SK-N-SH (cell line): ENCODE results near the gene LLGL1. TPM values are rescaled to one million over a fixed set of nuclear protein-coding genes. Genes with fewer than 3 reads are reported as not detected.
A peak's percentile ranks its signal among the peaks of the same experiment; 100 is the strongest.

Source experiments
- CTCF ChIA-PET: fragments of 300-600, 350-600 bp; formaldehyde crosslinking; extraction: SDS; loops from one replicate; lab custom pipeline; 2021; lab: Yijun Ruan, JAX
- POLR2A ChIA-PET: fragments of 350-600 bp; sonication (Branson Sonifier 250); formaldehyde crosslinking; extraction: SDS; loops from one replicate; lab custom pipeline; 2020; ENCODE audit warnings: antibody characterized with exemption, inconsistent platforms; lab: Yijun Ruan, JAX
- DNase-seq: peaks from one replicate; pipeline ENCODE4 v3.0.0; 2012
- H2AFZ ChIP-seq: fragments of 200-600 bp; sonication (generic); 2 replicates; pipeline ENCODE4 v1.8.1; 2016; ENCODE audit warnings: antibody characterized with exemption, mild to moderate bottlenecking, low read depth
- H3F3A ChIP-seq: fragments of 200-600 bp; sonication (generic); replicated peaks from 2 replicates; pipeline ENCODE3; 2016; ENCODE audit warnings: antibody characterized with exemption, mild to moderate bottlenecking; ENCODE audit not compliant: insufficient read depth
- H3K27ac ChIP-seq, 2 experiments: fragments of 200-500 bp in 1 of 2; fragments of 200-600 bp in 1 of 2; sonication (Bioruptor generic) in 1 of 2; sonication (generic), shearing (Covaris generic) in 1 of 2; 2 replicates each; pipeline versions ENCODE4 v1.5.1 to v1.6.1; 2014 to 2016; ENCODE audit warnings: low read depth in 2 of 2, inconsistent platforms in 1 of 2, low read length in 1 of 2, mild to moderate bottlenecking in 1 of 2, mixed read lengths in 1 of 2
- H3K27me3 ChIP-seq: fragments of 200-600 bp; sonication (generic), shearing (Covaris generic); 2 replicates; pipeline ENCODE4 v1.6.1; 2016; ENCODE audit warnings: mixed run types; ENCODE audit not compliant: insufficient read depth
- H3K36me3 ChIP-seq, 2 experiments: fragments of 200-500 bp in 1 of 2; fragments of 200-600 bp in 1 of 2; sonication (Bioruptor generic) in 1 of 2; sonication (generic) in 1 of 2; replicated peaks in 1 of 2; 2 replicates each; pipeline versions ENCODE3 to v1.5.1; 2014 to 2016; ENCODE audit warnings: low read length in 1 of 2, mild to moderate bottlenecking in 1 of 2; ENCODE audit not compliant: insufficient read depth in 2 of 2, control insufficient read depth in 1 of 2
- H3K4me1 ChIP-seq, 2 experiments: fragments of 200-500 bp in 1 of 2; fragments of 200-600 bp in 1 of 2; sonication (Bioruptor generic) in 1 of 2; sonication (generic), shearing (Covaris generic) in 1 of 2; 2 replicates each; pipeline versions ENCODE4 v1.5.1 to v1.6.1; 2014 to 2016; ENCODE audit warnings: low read depth in 1 of 2, low read length in 1 of 2, mixed run types in 1 of 2; ENCODE audit not compliant: insufficient read depth in 2 of 2, control insufficient read depth in 1 of 2
- H3K4me2 ChIP-seq: fragments of 200-600 bp; sonication (generic), shearing (Covaris generic); 2 replicates; pipeline ENCODE4 v1.6.1; 2017; ENCODE audit warnings: mixed run types
- H3K4me3 ChIP-seq, 2 experiments: fragments of 200-500 bp in 1 of 2; fragments of 200-600 bp in 1 of 2; sonication (Bioruptor generic) in 1 of 2; sonication (generic), shearing (Covaris generic) in 1 of 2; 2 replicates each; pipeline versions ENCODE4 v1.5.1 to v1.8.1; 2014 to 2016; ENCODE audit warnings: low read depth in 2 of 2, inconsistent platforms in 1 of 2, low read length in 1 of 2, mild to moderate bottlenecking in 1 of 2, mixed read lengths in 1 of 2, moderate library complexity in 1 of 2
- H3K79me2 ChIP-seq: fragments of 200-600 bp; sonication (generic); 2 replicates; pipeline ENCODE4 v1.8.1; 2017; ENCODE audit warnings: mild to moderate bottlenecking; ENCODE audit not compliant: insufficient read depth
- H3K9ac ChIP-seq: fragments of 200-600 bp; sonication (generic); 2 replicates; pipeline ENCODE4 v1.6.1; 2017; ENCODE audit warnings: mixed run types
- H3K9me2 ChIP-seq: fragments of 200-600 bp; sonication (generic); 2 replicates; pipeline ENCODE4 v1.6.1; 2017; ENCODE audit warnings: mixed run types
- H3K9me3 ChIP-seq: fragments of 200-600 bp; sonication (generic); 2 replicates; pipeline ENCODE4 v1.6.1; 2017; ENCODE audit warnings: mixed run types, mild to moderate bottlenecking, moderate library complexity
- H4K20me1 ChIP-seq: fragments of 200-600 bp; sonication (generic); 2 replicates; pipeline ENCODE4 v1.6.1; 2017; ENCODE audit warnings: mild to moderate bottlenecking, mixed run types; ENCODE audit not compliant: insufficient read depth
- ELF1 ChIP-seq: IDR thresholded peaks from 2 replicates; pipeline ENCODE4 v1.4.0; 2012
- EP300 ChIP-seq, 2 experiments: IDR thresholded peaks; 2 replicates each; pipeline versions ENCODE4 v1.4.0 to v1.6.1; 2012; ENCODE audit warnings: borderline replicate concordance in 1 of 2, low read depth in 1 of 2, low read length in 1 of 2
- EZH2phosphoT487 ChIP-seq: fragments of 200-600 bp; sonication (generic); IDR thresholded peaks from 2 replicates; pipeline ENCODE4 v1.6.1; 2017; ENCODE audit warnings: low read depth, mixed run types, mild to moderate bottlenecking, antibody characterized with exemption, moderate library complexity, borderline replicate concordance
- FOSL2 ChIP-seq: IDR thresholded peaks from 2 replicates; pipeline ENCODE4 v1.4.0; 2012; ENCODE audit warnings: low read depth, mild to moderate bottlenecking, moderate library complexity, borderline replicate concordance
- FOXM1 ChIP-seq: IDR thresholded peaks from 2 replicates; pipeline ENCODE4 v1.4.0; 2012; ENCODE audit warnings: low read depth, mild to moderate bottlenecking
- MXI1 ChIP-seq: IDR thresholded peaks from 2 replicates; pipeline ENCODE4 v1.6.1; 2012; ENCODE audit warnings: mild to moderate bottlenecking, low read depth, low read length, improper control_type of control experiment
- NFIC ChIP-seq: IDR thresholded peaks from 2 replicates; pipeline ENCODE4 v1.4.0; 2012; ENCODE audit warnings: borderline replicate concordance
- POLR2AphosphoS5 ChIP-seq: IDR thresholded peaks from 2 replicates; pipeline ENCODE4 v1.6.1; 2012; ENCODE audit warnings: low read depth, low read length
- RCOR1 ChIP-seq: fragments of 150-350 bp; IDR thresholded peaks from 2 replicates; pipeline ENCODE4 v1.6.1; 2017; ENCODE audit warnings: antibody characterized with exemption, low read length
- REST ChIP-seq: IDR thresholded peaks from 2 replicates; pipeline ENCODE4 v1.6.1; 2012; ENCODE audit warnings: mild to moderate bottlenecking, low read depth, low read length, moderate library complexity
- TEAD4 ChIP-seq: IDR thresholded peaks from 2 replicates; pipeline ENCODE4 v1.4.0; 2012; ENCODE audit warnings: mild to moderate bottlenecking, borderline replicate concordance; ENCODE audit not compliant: insufficient read depth
- WGBS: methylation state at CpG from one replicate; pipeline ENCODE4 v1.1.6; 2017; ENCODE audit warnings: low lambda C conversion rate; 5-methylcytosine and 5-hydroxymethylcytosine counted together
- polyA plus RNA-seq, 3 experiments: library from polyadenylated mRNA; depleted of rRNA; stranded (reverse); fragments of >200 nt; gene quantifications; 2 replicates each; pipeline ENCODE4 v1.2.3, GENCODE V29; 2012
- TF ChIP-seq, protein P1 (sequence below): IDR thresholded peaks from 2 replicates; pipeline ENCODE4 v1.4.0; 2012; ENCODE audit warnings: low read depth
- TF ChIP-seq, protein P2 (sequence below): fragments of 150-350 bp; IDR thresholded peaks from 2 replicates; pipeline ENCODE4 v1.6.1; 2016; ENCODE audit warnings: mild to moderate bottlenecking, low read depth, low read length
- TF ChIP-seq, protein P3 (sequence below): IDR thresholded peaks from 2 replicates; pipeline ENCODE4 v1.4.0; 2012; ENCODE audit warnings: low read depth, borderline replicate concordance

Gene LLGL1
- polyA plus RNA-seq, 1 of the 3 experiments (the other 2 are of a cell fraction): 31.4 TPM

DNA sequence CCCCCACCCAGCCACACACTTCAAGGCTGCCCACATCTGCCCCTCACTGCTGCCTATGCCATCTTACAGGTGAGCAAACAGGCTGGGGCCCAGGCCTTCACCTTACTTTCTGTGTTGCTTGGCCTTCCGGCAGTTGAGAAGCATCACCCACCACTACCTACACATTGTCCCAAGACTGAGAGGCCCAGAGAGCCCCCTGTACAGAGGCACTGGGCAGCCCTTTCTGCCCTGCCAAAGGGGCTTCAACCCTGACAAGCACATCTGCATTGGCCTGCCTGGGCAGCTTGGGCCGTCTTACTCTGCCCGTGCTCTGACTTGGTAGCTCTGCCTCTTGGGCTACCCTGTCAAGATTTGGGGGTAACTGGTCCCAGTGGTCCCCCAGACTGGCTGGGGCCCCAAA is 36.2 kb downstream of the LLGL1 start:
- Histone ChIP-seq H3K4me3 (peak overlapping the region; percentile 91 to 98), H4K20me1 (peaks cover 10% of the 10 kb centered on the region), H3K4me2 (peak overlapping the region; percentile 94), H3K9me3 (no peaks in the 10 kb centered on the region), H2AFZ (no peak overlapping the region), H3F3A (peaks cover 12% of the 10 kb centered on the region), H3K36me3 (peaks cover 0 to 26% of the 10 kb centered on the region in 2 experiments), H3K79me2 (peaks cover 44% of the 10 kb centered on the region), H3K9me2 (no peaks in the 10 kb centered on the region), H3K9ac (peak overlapping the region; percentile 90), H3K4me1 (peaks cover 8 to 33% of the 10 kb centered on the region in 2 experiments; a peak in 2 of 4 replicates), H3K27ac (peak overlapping the region in 1 of 2 experiments; percentile 91; a peak in 2 of 4 replicates), H3K27me3 (no peaks in the 10 kb centered on the region)
- ChIA-PET CTCF (interaction anchor here (0.6 to 1.6 kb wide), 3 partner anchors 13 to 40 kb away, joined by 3 to 4 read pairs (median 3); no protein-coding TSS in a partner anchor), POLR2A (no interaction called here)
- WGBS: 80% methylated on average over 2 of the region's 3 CpGs
- DNase-seq: no peak
- no peak for TF ChIP-seq ELF1
- no peak for TF ChIP-seq FOXM1
- TF ChIP-seq RCOR1: no peak
- TF ChIP-seq TEAD4: no peak
- no peak for TF ChIP-seq REST
- no peak for TF ChIP-seq EP300 (IDR thresholded peaks at IDR 0.05; ENCODE audit: borderline replicate concordance in 1 of 2, low read depth in 1 of 2, low read length in 1 of 2)
- no peak for TF ChIP-seq NFIC

DNA sequence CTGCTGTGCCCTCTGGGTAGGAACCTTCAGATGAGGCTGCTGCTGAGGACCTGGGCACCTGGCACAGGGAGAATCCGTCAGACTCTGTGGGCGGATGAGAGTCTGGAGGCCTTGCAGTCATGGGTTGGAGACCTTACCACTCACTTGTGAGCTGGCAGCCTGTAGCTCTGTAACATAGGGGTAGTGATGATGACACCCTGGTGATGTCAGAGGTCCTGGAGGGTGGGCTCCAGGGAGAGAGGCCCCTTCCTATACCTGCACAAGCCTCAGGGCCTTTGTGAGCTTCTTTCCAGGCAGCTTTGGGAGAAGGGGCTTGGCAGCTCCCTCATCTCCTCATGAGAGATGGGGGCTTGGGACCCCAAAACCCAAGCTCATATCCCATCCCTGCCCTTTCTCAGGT is 36.7 kb downstream of the LLGL1 start:
- H3K4me1 ChIP-seq: peaks cover 8 to 29% of the 10 kb centered on the region in 2 experiments; a peak in 2 of 4 replicates
- peaks cover 0 to 24% of the 10 kb centered on the region in 2 experiments for H3K36me3 ChIP-seq
- H3K9me3 ChIP-seq: no peaks in the 10 kb centered on the region
- no peak overlapping the region for H2AFZ ChIP-seq
- CTCF ChIA-PET: interaction anchor here (0.6 to 1.6 kb wide), 3 partner anchors 14 to 40 kb away, joined by 3 to 4 read pairs (median 3); no protein-coding TSS in a partner anchor
- H3K27ac ChIP-seq: peak overlapping the region in 1 of 2 experiments; percentile 91; a peak in 1 of 4 replicates
- H3F3A ChIP-seq: peaks cover 12% of the 10 kb centered on the region
- no peaks in the 10 kb centered on the region for H3K27me3 ChIP-seq
- no peak for TF ChIP-seq EZH2phosphoT487
- TF ChIP-seq POLR2AphosphoS5: no peak
- TF ChIP-seq, protein P1, sequence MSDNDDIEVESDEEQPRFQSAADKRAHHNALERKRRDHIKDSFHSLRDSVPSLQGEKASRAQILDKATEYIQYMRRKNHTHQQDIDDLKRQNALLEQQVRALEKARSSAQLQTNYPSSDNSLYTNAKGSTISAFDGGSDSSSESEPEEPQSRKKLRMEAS: no peak
- no peak for TF ChIP-seq RCOR1
- TF ChIP-seq, protein P2, sequence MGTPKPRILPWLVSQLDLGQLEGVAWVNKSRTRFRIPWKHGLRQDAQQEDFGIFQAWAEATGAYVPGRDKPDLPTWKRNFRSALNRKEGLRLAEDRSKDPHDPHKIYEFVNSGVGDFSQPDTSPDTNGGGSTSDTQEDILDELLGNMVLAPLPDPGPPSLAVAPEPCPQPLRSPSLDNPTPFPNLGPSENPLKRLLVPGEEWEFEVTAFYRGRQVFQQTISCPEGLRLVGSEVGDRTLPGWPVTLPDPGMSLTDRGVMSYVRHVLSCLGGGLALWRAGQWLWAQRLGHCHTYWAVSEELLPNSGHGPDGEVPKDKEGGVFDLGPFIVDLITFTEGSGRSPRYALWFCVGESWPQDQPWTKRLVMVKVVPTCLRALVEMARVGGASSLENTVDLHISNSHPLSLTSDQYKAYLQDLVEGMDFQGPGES: no peak
- no peak for TF ChIP-seq FOSL2
- no peak for TF ChIP-seq MXI1
- TF ChIP-seq FOXM1: no peak
- TF ChIP-seq TEAD4: no peak
- TF ChIP-seq, protein P3, sequence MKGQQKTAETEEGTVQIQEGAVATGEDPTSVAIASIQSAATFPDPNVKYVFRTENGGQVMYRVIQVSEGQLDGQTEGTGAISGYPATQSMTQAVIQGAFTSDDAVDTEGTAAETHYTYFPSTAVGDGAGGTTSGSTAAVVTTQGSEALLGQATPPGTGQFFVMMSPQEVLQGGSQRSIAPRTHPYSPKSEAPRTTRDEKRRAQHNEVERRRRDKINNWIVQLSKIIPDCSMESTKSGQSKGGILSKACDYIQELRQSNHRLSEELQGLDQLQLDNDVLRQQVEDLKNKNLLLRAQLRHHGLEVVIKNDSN: no peak
- H3K4me2 ChIP-seq: peak overlapping the region; percentile 94
- H3K79me2 ChIP-seq: peaks cover 39% of the 10 kb centered on the region
- no peak for DNase-seq
- 86% methylated on average over 1 of the region's 2 CpGs for WGBS
- H4K20me1 ChIP-seq: peaks cover 6% of the 10 kb centered on the region
- peak overlapping the region; percentile 90 for H3K9ac ChIP-seq
- H3K9me2 ChIP-seq: no peaks in the 10 kb centered on the region
- POLR2A ChIA-PET: no interaction called here
- H3K4me3 ChIP-seq: peak overlapping the region in 1 of 2 experiments; percentile 98; a peak in 1 of 4 replicates
